ENCODE results near the gene NUDT1. TPM values are rescaled to one million over a fixed set of nuclear protein-coding genes. Genes with fewer than 3 reads are reported as not detected.

NUDT1 gene
- 84.5 to 112 TPM (median 106 TPM) in 5 replicates for total RNA-seq (2022; extraction: Qiagen RNA extraction; ENCODE audit: low read depth)

DNA sequence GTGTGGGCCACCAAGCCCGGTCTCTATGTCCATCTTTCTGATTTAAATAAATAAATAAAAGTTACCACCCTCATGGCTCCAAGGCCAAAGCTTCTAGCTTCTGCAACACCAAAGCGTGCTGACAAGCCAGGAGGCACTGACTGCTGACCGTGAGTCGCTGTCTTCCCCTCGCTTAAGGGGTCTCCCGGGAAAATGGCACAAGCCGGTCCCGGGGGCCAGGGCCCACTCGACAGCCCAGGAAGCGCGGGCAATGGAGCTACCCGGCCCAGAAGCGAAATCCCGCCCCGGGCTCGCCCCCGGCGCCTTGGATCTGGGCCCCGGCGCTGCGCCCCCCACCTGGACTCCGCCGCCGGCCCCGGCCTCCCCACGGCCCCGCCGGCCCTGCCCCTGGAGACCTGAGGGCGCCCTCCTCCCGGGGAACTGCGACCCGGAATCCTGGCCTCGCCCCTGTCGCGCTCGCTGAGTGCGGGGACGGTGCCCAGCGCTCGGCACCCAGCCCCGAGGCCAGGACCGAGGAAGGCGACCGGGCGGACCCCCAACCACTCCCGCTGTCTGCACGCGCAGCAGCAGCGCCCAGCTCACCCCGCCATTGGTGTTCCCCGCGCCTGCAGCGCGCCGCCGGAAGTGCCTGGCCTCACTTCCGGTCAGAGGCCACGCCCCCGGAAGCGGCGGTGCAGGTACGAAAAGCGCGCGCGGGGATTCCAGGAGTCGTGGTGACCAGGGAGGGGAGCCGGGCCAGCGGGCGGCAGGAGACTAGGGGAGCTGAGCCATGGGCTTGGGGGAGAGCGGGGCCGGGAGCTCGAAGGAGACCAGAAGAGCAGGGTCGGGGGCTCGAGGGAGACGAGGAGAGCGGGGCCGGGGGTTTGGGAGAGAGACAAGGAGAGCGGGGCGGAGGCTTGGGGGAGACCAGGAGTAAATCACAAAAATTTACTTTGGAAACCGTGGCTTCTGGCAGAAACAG lies at the start of gene NUDT1, which contains the start of gene MRM2:
TSS of gene NUDT1 (plus strand) at position 647 of the 961 bp plus-strand sequence. CDS start 2,349 bp downstream, outside the sequence.
TSS of gene MRM2 (minus strand) at position 626 of the 961 bp plus-strand sequence. CDS start at position 590, 36 bp downstream.

DNA sequence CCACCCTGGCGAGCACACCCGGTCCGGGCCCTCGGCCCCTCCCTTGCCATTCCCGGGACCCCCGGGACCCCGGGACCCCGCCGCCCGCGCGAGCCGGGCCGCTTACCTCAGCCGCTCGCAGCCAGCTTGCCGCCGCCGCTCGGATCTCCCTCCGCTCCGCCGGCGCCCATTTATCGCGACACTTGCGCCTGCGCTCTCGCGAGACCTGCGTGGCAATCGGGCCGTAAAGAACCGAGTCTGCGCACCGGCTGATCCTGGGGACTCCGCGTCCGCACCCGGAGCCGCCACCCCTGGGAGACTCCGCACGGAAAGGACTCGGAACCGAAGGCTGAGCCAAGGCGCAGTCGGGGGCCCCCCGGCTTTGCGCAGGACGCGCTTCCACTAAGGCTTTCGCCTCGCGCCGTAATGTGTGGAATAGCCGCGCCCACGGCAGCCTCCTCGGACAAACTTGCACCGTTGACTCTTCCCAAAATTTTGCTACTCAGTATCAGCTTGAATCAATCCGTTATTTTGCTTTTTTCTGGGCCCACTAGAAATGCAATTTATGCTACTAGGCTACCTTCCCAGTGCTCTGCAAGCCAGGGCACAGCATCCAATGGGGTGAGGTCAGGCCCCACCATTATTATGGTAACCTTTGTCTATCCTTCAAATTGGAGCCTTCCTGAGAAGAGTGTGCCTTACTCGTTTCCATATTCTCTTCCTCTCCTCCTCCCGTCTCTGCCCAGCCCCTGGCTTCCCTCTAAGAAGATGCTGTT lies 9.1 kb upstream of the NUDT1 start, which contains the start of gene MAD1L1:
TSS of gene MAD1L1 (minus strand) at position 180 of the 755 bp plus-strand sequence. CDS start 2,812 bp downstream, outside the sequence.

Other genes with a start within 250 kb of the NUDT1 start
- gene MAD1L1, start 9.3 kb upstream of the NUDT1 start, total RNA-seq (2022; extraction: Qiagen RNA extraction; ENCODE audit: low read depth) = 13.1 to 26.9 TPM (median 24.3 TPM) in 5 replicates
- 50.1 to 55.5 TPM (median 53.8 TPM) in 5 replicates for gene MRM2, start within 50 bp of the NUDT1 start, total RNA-seq (2022; extraction: Qiagen RNA extraction; ENCODE audit: low read depth)
- 40.8 to 76.4 TPM (median 64.0 TPM) in 5 replicates for gene SNX8, start 72.2 kb downstream of the NUDT1 start, total RNA-seq (2022; extraction: Qiagen RNA extraction; ENCODE audit: low read depth)
- gene EIF3B, start 112.6 kb downstream of the NUDT1 start, total RNA-seq (2022; extraction: Qiagen RNA extraction; ENCODE audit: low read depth) = 228 to 271 TPM (median 238 TPM) in 5 replicates
- gene CHST12, start 161.4 kb downstream of the NUDT1 start, total RNA-seq (2022; extraction: Qiagen RNA extraction; ENCODE audit: low read depth) = 7.6 to 15.9 TPM (median 12.1 TPM) in 5 replicates
- not detected in 5 replicates for gene GRIFIN, start 234.2 kb downstream of the NUDT1 start, total RNA-seq (2022; extraction: Qiagen RNA extraction; ENCODE audit: low read depth)